ENCODE data around the gene SEZ6L2.
"Not testable (repeated sequence)": the region's sequence is repeated elsewhere in the genome, so short reads cannot be mapped to it uniquely, and the experiment has no call there.

DNA sequence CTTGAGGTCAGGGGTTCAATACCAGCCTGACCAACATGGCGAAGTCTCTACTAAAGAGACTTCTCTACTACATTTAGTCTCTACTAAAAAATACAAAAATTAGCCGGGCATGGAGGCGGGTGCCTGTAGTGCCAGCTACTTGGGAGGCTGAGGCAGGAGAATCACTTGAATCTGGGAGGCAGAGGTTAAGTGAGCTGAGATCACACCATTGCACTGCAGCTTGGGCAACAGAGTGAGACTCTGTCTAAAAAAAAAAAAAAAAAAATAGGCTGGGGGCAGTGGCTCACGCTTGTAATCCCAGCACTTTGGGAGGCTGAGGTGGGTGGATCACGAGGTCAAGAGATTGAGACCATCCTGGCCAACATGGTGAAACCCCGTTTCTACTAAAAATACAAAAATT lies 10.5 kb upstream of the SEZ6L2 start:
- TF ChIP-seq, protein P1, sequence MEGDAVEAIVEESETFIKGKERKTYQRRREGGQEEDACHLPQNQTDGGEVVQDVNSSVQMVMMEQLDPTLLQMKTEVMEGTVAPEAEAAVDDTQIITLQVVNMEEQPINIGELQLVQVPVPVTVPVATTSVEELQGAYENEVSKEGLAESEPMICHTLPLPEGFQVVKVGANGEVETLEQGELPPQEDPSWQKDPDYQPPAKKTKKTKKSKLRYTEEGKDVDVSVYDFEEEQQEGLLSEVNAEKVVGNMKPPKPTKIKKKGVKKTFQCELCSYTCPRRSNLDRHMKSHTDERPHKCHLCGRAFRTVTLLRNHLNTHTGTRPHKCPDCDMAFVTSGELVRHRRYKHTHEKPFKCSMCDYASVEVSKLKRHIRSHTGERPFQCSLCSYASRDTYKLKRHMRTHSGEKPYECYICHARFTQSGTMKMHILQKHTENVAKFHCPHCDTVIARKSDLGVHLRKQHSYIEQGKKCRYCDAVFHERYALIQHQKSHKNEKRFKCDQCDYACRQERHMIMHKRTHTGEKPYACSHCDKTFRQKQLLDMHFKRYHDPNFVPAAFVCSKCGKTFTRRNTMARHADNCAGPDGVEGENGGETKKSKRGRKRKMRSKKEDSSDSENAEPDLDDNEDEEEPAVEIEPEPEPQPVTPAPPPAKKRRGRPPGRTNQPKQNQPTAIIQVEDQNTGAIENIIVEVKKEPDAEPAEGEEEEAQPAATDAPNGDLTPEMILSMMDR (IDR thresholded peaks at IDR 0.05): not testable (repeated sequence)
- TF ChIP-seq POLR2A (IDR thresholded peaks at IDR 0.05): not testable (repeated sequence)

All from right lobe of liver (tissue), 4 donors.